ENCODE data around the gene LCN1. TPM values are rescaled to one million over a fixed set of nuclear protein-coding genes. Genes with fewer than 3 reads are reported as not detected.
"Not testable (repeated sequence)": the region's sequence is repeated elsewhere in the genome, so short reads cannot be mapped to it uniquely, and the experiment has no call there.

Gene LCN1
- total RNA-seq, 2 donors from 2014 or later = not detected

GRCh38 chr9:135512904-135513303 is 8.3 kb upstream of the LCN1 start:
- no peak for ATAC-seq (ENCODE audit: insufficient number of reproducible peaks, low FRiP score, low read depth)

GRCh38 chr9:135513351-135513846 is 7.8 kb upstream of the LCN1 start:
- Histone ChIP-seq H3K36me3 (no peaks in the 10 kb centered on the region), H3K4me3 (no peak overlapping the region), H3K9me3 (no peaks in the 10 kb centered on the region), H3K4me1 (ENCODE audit: control insufficient read depth in 1 of 2, low read depth in 2 of 2) (no peaks in the 10 kb centered on the region), H3K27ac (no peak overlapping the region), H3K27me3 (replicated peaks; ENCODE audit: insufficient read depth) (no peaks in the 10 kb centered on the region)
- ATAC-seq (ENCODE audit: insufficient number of reproducible peaks, low FRiP score, low read depth) (no peak), DNase-seq (ENCODE audit: low spot score) (no peak)
- no peak for TF ChIP-seq CTCF (IDR thresholded peaks at IDR 0.05)

More at GRCh38 chr9:135512904-135513303, 8.3 kb upstream of the LCN1 start:
- H3K4me3 ChIP-seq = no peak overlapping the region
- no peak for TF ChIP-seq CTCF (IDR thresholded peaks at IDR 0.05)
- no peak for DNase-seq (ENCODE audit: low spot score)
- no peak overlapping the region for H3K27ac ChIP-seq
- H3K9me3 ChIP-seq = no peaks in the 10 kb centered on the region
- no peaks in the 10 kb centered on the region for H3K36me3 ChIP-seq
- H3K27me3 ChIP-seq (replicated peaks; ENCODE audit: insufficient read depth) = no peaks in the 10 kb centered on the region
- H3K4me1 ChIP-seq (ENCODE audit: control insufficient read depth in 1 of 2, low read depth in 2 of 2) = no peaks in the 10 kb centered on the region

GRCh38 chr9:135513906-135514305 is 7.3 kb upstream of the LCN1 start:
- not testable (repeated sequence) for H3K27ac ChIP-seq; H3K27me3 ChIP-seq (replicated peaks; ENCODE audit: insufficient read depth); ATAC-seq (ENCODE audit: insufficient number of reproducible peaks, low FRiP score, low read depth); H3K36me3 ChIP-seq; DNase-seq (ENCODE audit: low spot score); H3K9me3 ChIP-seq; H3K4me1 ChIP-seq (ENCODE audit: control insufficient read depth in 1 of 2, low read depth in 2 of 2); H3K4me3 ChIP-seq

GRCh38 chr9:135514342-135515082 is 6.7 kb upstream of the LCN1 start:
- Histone ChIP-seq H3K27ac (no peak overlapping the region), H3K4me3 (no peak overlapping the region), H3K9me3 (no peaks in the 10 kb centered on the region), H3K4me1 (ENCODE audit: control insufficient read depth in 1 of 2, low read depth in 2 of 2) (no peaks in the 10 kb centered on the region), H3K27me3 (replicated peaks; ENCODE audit: insufficient read depth) (no peaks in the 10 kb centered on the region), H3K36me3 (no peaks in the 10 kb centered on the region)
- DNase-seq (ENCODE audit: low spot score) (no peak), ATAC-seq (ENCODE audit: insufficient number of reproducible peaks, low FRiP score, low read depth) (no peak)
- no peak for TF ChIP-seq CTCF (IDR thresholded peaks at IDR 0.05)

- DNase-seq (ENCODE audit: low spot score) (no peak), ATAC-seq (ENCODE audit: insufficient number of reproducible peaks, low FRiP score, low read depth) (no peak)
- Histone ChIP-seq H3K27ac (no peak overlapping the region), H3K27me3 (replicated peaks; ENCODE audit: insufficient read depth) (no peaks in the 10 kb centered on the region), H3K4me1 (ENCODE audit: control insufficient read depth in 1 of 2, low read depth in 2 of 2) (no peaks in the 10 kb centered on the region), H3K4me3 (no peak overlapping the region), H3K36me3 (no peaks in the 10 kb centered on the region), H3K9me3 (no peaks in the 10 kb centered on the region)
- no peak for TF ChIP-seq CTCF (IDR thresholded peaks at IDR 0.05)
Observed at GRCh38 chr9:135515083-135515951, 5.9 kb upstream of the LCN1 start.
